IMR-90 (cell line): ENCODE data around the gene ZKSCAN5. TPM values are rescaled to one million over a fixed set of nuclear protein-coding genes. Genes with fewer than 3 reads are reported as not detected.
"Not testable (repeated sequence)": the region's sequence is repeated elsewhere in the genome, so short reads cannot be mapped to it uniquely, and the experiment has no call there.

Source experiments
- ATAC-seq: fragments of 200-7000 bp; cut with Tn5 transposase; 2 replicates; pipeline ENCODE4 v1.9.1; 2020; ENCODE audit warnings: low read depth, mild to moderate bottlenecking, moderate library complexity
- BruUV-seq: library from RNA; stranded (reverse); fragments of 400-500 nt; replicated peaks from 2 replicates; lab custom pipeline; 2021; lab: Mats Ljungman, UMichigan
- CTCF ChIA-PET: fragments of 300-600 bp; formaldehyde crosslinking; extraction: SDS; loops from one replicate; lab custom pipeline; 2021; ENCODE audit warnings: antibody characterized with exemption; lab: Yijun Ruan, JAX
- POLR2A ChIA-PET: fragments of 300-600 bp; sonication (Branson Sonifier 250); formaldehyde crosslinking; loops from one replicate; lab custom pipeline; 2022; ENCODE audit warnings: antibody characterized with exemption; ENCODE audit not compliant: unreplicated experiment; lab: Charles Lee
- DNase-seq: peaks from one replicate; pipeline ENCODE4 v3.0.0; 2013
- H2AFZ ChIP-seq: replicated peaks from 2 replicates; pipeline ENCODE3; 2013; ENCODE audit warnings: low read length, mild to moderate bottlenecking; ENCODE audit not compliant: poor library complexity
- H2AK5ac ChIP-seq: 2 replicates; pipeline ENCODE4 v1.6.1; 2013; ENCODE audit warnings: low read depth, low read length, inconsistent platforms
- H2AK9ac ChIP-seq: replicated peaks from 2 replicates; pipeline ENCODE3; 2013; ENCODE audit warnings: mild to moderate bottlenecking, low read depth, low read length, moderate library complexity; ENCODE audit not compliant: poor library complexity
- H2BK120ac ChIP-seq: 2 replicates; pipeline ENCODE4 v1.6.1; 2013; ENCODE audit warnings: low read depth, low read length, inconsistent platforms
- H2BK15ac ChIP-seq: 3 replicates; pipeline ENCODE4 v1.6.1; 2013; ENCODE audit warnings: low read depth, low read length, inconsistent platforms
- H2BK20ac ChIP-seq: 2 replicates; pipeline ENCODE4 v1.6.1; 2013; ENCODE audit warnings: low read depth, mild to moderate bottlenecking, inconsistent platforms, low read length, moderate library complexity
- H2BK5ac ChIP-seq: 2 replicates; pipeline ENCODE4 v1.6.1; 2013; ENCODE audit warnings: mild to moderate bottlenecking, low read depth, low read length, inconsistent platforms; ENCODE audit not compliant: poor library complexity, severe bottlenecking
- H3K14ac ChIP-seq: replicated peaks from 2 replicates; pipeline ENCODE4 v1.6.1; 2013; ENCODE audit warnings: low read depth, low read length, inconsistent platforms
- H3K18ac ChIP-seq: 2 replicates; pipeline ENCODE4 v1.6.1; 2013; ENCODE audit warnings: low read depth, low read length, control low read depth
- H3K23ac ChIP-seq: 2 replicates; pipeline ENCODE4 v1.6.1; 2013; ENCODE audit warnings: low read depth, low read length, inconsistent platforms
- H3K27ac ChIP-seq: 2 replicates; pipeline ENCODE4 v1.5.1; 2013; ENCODE audit warnings: mild to moderate bottlenecking, control low read depth, low read length; ENCODE audit not compliant: insufficient read depth
- H3K27me3 ChIP-seq: 2 replicates; pipeline ENCODE4 v1.6.1; 2013; ENCODE audit warnings: low read length; ENCODE audit not compliant: control insufficient read depth, insufficient read depth
- H3K36me3 ChIP-seq: 2 replicates; pipeline ENCODE4 v1.6.1; 2013; ENCODE audit warnings: low read length, mixed read lengths; ENCODE audit not compliant: control insufficient read depth, insufficient read depth
- H3K4ac ChIP-seq: 2 replicates; pipeline ENCODE4 v1.6.1; 2013; ENCODE audit warnings: low read depth, low read length, inconsistent platforms
- H3K4me1 ChIP-seq: 2 replicates; pipeline ENCODE4 v1.6.1; 2013; ENCODE audit warnings: low read length, mixed read lengths; ENCODE audit not compliant: control insufficient read depth, insufficient read depth
- H3K4me2 ChIP-seq: 2 replicates; pipeline ENCODE4 v1.6.1; 2013; ENCODE audit warnings: low read depth, mild to moderate bottlenecking, control low read depth, low read length, moderate library complexity
- H3K4me3 ChIP-seq: 2 replicates; pipeline ENCODE4 v1.5.1; 2013; ENCODE audit warnings: low read depth, mild to moderate bottlenecking, control low read depth, low read length, moderate library complexity; ENCODE audit not compliant: insufficient read depth
- H3K56ac ChIP-seq: 2 replicates; pipeline ENCODE4 v1.6.1; 2013; ENCODE audit warnings: low read length, inconsistent platforms; ENCODE audit not compliant: insufficient read depth; ENCODE audit errors: extremely low read depth
- H3K79me1 ChIP-seq, 2 experiments: 2 replicates each; pipeline ENCODE4 v1.6.1; 2013; ENCODE audit warnings: low read length in 2 of 2, inconsistent platforms in 1 of 2, low read depth in 1 of 2
- H3K9ac ChIP-seq: 2 replicates; pipeline ENCODE4 v1.6.1; 2013; ENCODE audit warnings: low read depth, low read length, control low read depth
- H3K9me1 ChIP-seq: 2 replicates; pipeline ENCODE4 v1.6.1; 2013; ENCODE audit warnings: low read length, inconsistent platforms; ENCODE audit not compliant: insufficient read depth
- H3K9me3 ChIP-seq: 2 replicates; pipeline ENCODE4 v1.6.1; 2013; ENCODE audit warnings: low read length; ENCODE audit not compliant: control insufficient read depth, insufficient read depth
- H4K20me1 ChIP-seq: 2 replicates; pipeline ENCODE4 v1.6.1; 2013; ENCODE audit warnings: low read length, inconsistent platforms; ENCODE audit not compliant: insufficient read depth
- H4K5ac ChIP-seq: 2 replicates; pipeline ENCODE4 v1.6.1; 2013; ENCODE audit warnings: mild to moderate bottlenecking, low read depth, low read length, control low read depth
- H4K8ac ChIP-seq, 2 experiments: 2 replicates each; pipeline ENCODE4 v1.6.1; 2013; ENCODE audit warnings: low read depth in 2 of 2, low read length in 2 of 2, control low read depth in 1 of 2, inconsistent platforms in 1 of 2
- H4K91ac ChIP-seq: 2 replicates; pipeline ENCODE4 v1.6.1; 2013; ENCODE audit warnings: low read depth, low read length, inconsistent platforms; ENCODE audit not compliant: insufficient read depth
- WGBS, 2 experiments: methylation state at CpG; one replicate each; pipeline versions ENCODE4 v1.1.5 to v1.1.7; 2013; ENCODE audit warnings: missing lambda C conversion rate in 2 of 2; ENCODE audit not compliant: insufficient read length in 1 of 2; ENCODE audit errors: extremely low coverage in 2 of 2; 5-methylcytosine and 5-hydroxymethylcytosine counted together
- dilution Hi-C: fragments of 300-500 bp; cut with HindIII; formaldehyde crosslinking; loops from one replicate; pipeline ENCODE4 v1.14.3; 2018; ENCODE audit warnings: low sequenced_read_pairs; ENCODE audit not compliant: unreplicated experiment
- in situ Hi-C: fragments of 300-500 bp; cut with MboI; formaldehyde crosslinking; loops from 3 replicates; pipeline ENCODE4 v1.14.3; 2019; ENCODE audit warnings: low sequenced_read_pairs, inconsistent platforms, mixed read lengths
- intact Hi-C: fragments of 100-400 bp; cut with micrococcal nuclease; formaldehyde crosslinking; loops from 2 replicates; pipeline ENCODE4 v1.10.0; 2022
- polyA plus RNA-seq, 3 experiments: library from polyadenylated mRNA; depleted of rRNA; stranded (reverse); fragments of >200 nt; gene quantifications; 2 replicates each; pipeline ENCODE4 v1.2.3, GENCODE V29; 2012; ENCODE audit warnings: low replicate concordance in 1 of 3
- total RNA-seq: library from RNA; depleted of rRNA; stranded (reverse); fragments of >200 nt; gene quantifications from 2 replicates; pipeline ENCODE4 v1.2.3, GENCODE V29; 2012

The ZKSCAN5 gene
- total and polyA plus RNA-seq, 2 of the 4 experiments (the other 2 are of a cell fraction) = 5.5 to 16.3 TPM

DNA sequence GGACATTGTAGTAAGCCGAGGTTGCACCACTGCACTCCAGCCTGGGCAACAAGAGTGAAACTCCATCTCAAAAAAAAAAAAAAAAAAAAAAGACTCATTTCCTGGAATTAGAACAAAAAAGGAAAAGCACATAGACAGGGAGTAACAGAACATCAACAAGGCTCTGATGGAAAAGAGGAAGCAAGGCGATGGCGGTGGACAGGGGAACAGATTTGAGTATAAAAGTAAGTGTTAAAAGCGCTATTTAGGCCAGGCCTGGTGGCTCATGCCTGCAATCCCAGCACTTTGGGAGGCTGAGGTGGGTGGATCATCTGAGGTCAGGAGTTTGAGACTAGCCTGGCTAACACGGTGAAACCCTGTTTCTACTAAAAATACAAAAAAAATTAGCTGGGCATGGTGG lies 40.8 kb downstream of the ZKSCAN5 start:
- H3K9me1 ChIP-seq, H2AK9ac ChIP-seq, H3K9ac ChIP-seq, H4K91ac ChIP-seq, H3K4me2 ChIP-seq, BruUV-seq, H3K27me3 ChIP-seq, H2BK120ac ChIP-seq, H3K23ac ChIP-seq, dilution Hi-C loops, H2BK15ac ChIP-seq, H3K79me1 ChIP-seq, H3K56ac ChIP-seq, H3K18ac ChIP-seq, ATAC-seq, H3K4ac ChIP-seq, in situ Hi-C loops, H3K4me1 ChIP-seq, DNase-seq, H2BK5ac ChIP-seq, H3K27ac ChIP-seq, H4K5ac ChIP-seq, H2AFZ ChIP-seq, H2BK20ac ChIP-seq, H2AK5ac ChIP-seq, H4K8ac ChIP-seq, H3K4me3 ChIP-seq, intact Hi-C loops, POLR2A ChIA-PET, H4K20me1 ChIP-seq, H3K14ac ChIP-seq, CTCF ChIA-PET: not testable (repeated sequence)
- Histone ChIP-seq H3K36me3 (peaks cover 19% of the 10 kb centered on the region), H3K9me3 (peaks cover 42% of the 10 kb centered on the region)
- WGBS, 2 experiments = 80% methylated on average over 1 of the region's 5 CpGs; no CpG with 5 or more reads in 1 of the 2 experiments

DNA sequence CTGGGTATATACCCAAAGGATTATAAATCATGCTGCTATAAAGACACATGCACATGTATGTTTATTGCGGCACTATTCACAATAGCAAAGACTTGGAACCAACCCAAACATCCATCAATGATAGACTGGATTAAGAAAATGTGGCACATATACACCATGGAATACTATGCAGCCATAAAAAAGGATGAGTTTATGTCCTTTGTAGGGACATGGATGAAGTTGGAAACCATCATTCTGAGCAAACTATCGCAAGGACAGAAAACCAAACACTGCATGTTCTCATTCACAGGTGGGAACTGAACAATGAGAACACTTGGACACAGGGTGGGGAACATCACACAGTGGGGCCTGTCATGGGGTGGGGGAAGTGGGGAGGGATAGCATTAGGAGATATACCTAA lies 45.1 kb downstream of the ZKSCAN5 start:
- POLR2A ChIA-PET, BruUV-seq, dilution Hi-C loops: not testable (repeated sequence)

More for the DNA sequence above, 45.1 kb downstream of the ZKSCAN5 start:
- H2BK20ac ChIP-seq, H4K20me1 ChIP-seq, H2BK15ac ChIP-seq, H2AK9ac ChIP-seq, H3K23ac ChIP-seq, H2AK5ac ChIP-seq, CTCF ChIA-PET, ATAC-seq, H4K91ac ChIP-seq, H3K4ac ChIP-seq, H3K18ac ChIP-seq, H4K5ac ChIP-seq, H3K14ac ChIP-seq, intact Hi-C loops, H3K9me1 ChIP-seq, H3K56ac ChIP-seq, H3K4me2 ChIP-seq, H4K8ac ChIP-seq, H3K9ac ChIP-seq, H3K27ac ChIP-seq, H2BK120ac ChIP-seq, in situ Hi-C loops, H2BK5ac ChIP-seq, H3K9me3 ChIP-seq, H3K4me1 ChIP-seq, H2AFZ ChIP-seq, DNase-seq, H3K27me3 ChIP-seq, H3K4me3 ChIP-seq: not testable (repeated sequence)
- WGBS, 2 experiments = no CpG with 5 or more reads among the region's 2 CpGs
- Histone ChIP-seq H3K36me3 (peaks cover 14% of the 10 kb centered on the region), H3K79me1 (peaks cover 20 to 36% of the 10 kb centered on the region in 2 experiments)
